HG03439 (cell line): ENCODE results near the gene MARCHF10.
"Not testable (repeated sequence)": the region's sequence is repeated elsewhere in the genome, so short reads cannot be mapped to it uniquely, and the experiment has no call there.

ENCODE experiments used
- ATAC-seq: cut with Tn5 transposase; IDR thresholded peaks from one replicate; pipeline ENCODE4 v1.9.1; 2021; ENCODE audit warnings: mild to moderate bottlenecking, moderate library complexity; ENCODE audit not compliant: unreplicated experiment

The MARCHF10 gene

GRCh38 chr17:62702746-62703260, 105.3 kb downstream of the MARCHF10 start:
- ATAC-seq, result no peak

- ATAC-seq, result no peak
Observed at GRCh38 chr17:62701706-62702085, 106.4 kb downstream of the MARCHF10 start.

GRCh38 chr17:62700964-62701705, 107.0 kb downstream of the MARCHF10 start:
- ATAC-seq, result no peak

- ATAC-seq, result not testable (repeated sequence)
Observed at GRCh38 chr17:62698459-62698858, 109.7 kb downstream of the MARCHF10 start.

GRCh38 chr17:62696726-62697490, 111.2 kb downstream of the MARCHF10 start:
- ATAC-seq, result no peak

GRCh38 chr17:62696256-62696655, 111.9 kb downstream of the MARCHF10 start:
- ATAC-seq, result no peak

- ATAC-seq, result not testable (repeated sequence)
Observed at GRCh38 chr17:62695093-62695738, 112.9 kb downstream of the MARCHF10 start.

- ATAC-seq, result no peak
Observed at GRCh38 chr17:62693616-62694409, 114.3 kb downstream of the MARCHF10 start.

GRCh38 chr17:62692721-62693431, 115.2 kb downstream of the MARCHF10 start:
- ATAC-seq, result no peak

- ATAC-seq, result no peak
Observed at GRCh38 chr17:62692159-62692651, 115.9 kb downstream of the MARCHF10 start.

GRCh38 chr17:62691589-62691915, 116.6 kb downstream of the MARCHF10 start:
- not testable (repeated sequence) for ATAC-seq

- ATAC-seq, result no peak
Observed at GRCh38 chr17:62690168-62690897, 117.8 kb downstream of the MARCHF10 start.

GRCh38 chr17:62689441-62690167, 118.5 kb downstream of the MARCHF10 start:
- ATAC-seq, result no peak

GRCh38 chr17:62688398-62689160, 119.5 kb downstream of the MARCHF10 start:
- ATAC-seq, result no peak

GRCh38 chr17:62687997-62688396, 120.1 kb downstream of the MARCHF10 start:
- no peak for ATAC-seq

- no peak for ATAC-seq
Observed at GRCh38 chr17:62684179-62684578, 123.9 kb downstream of the MARCHF10 start.

- no peak for ATAC-seq
Observed at GRCh38 chr17:62681939-62682381, 126.2 kb downstream of the MARCHF10 start.
